H1 (cell line): Measurements from ENCODE around the gene HSD17B4. TPM values are rescaled to one million over a fixed set of nuclear protein-coding genes. Genes with fewer than 3 reads are reported as not detected.

ENCODE experiments used
- CTCF ChIA-PET: fragments of 300-600 bp; sonication (Branson Sonifier 250); formaldehyde crosslinking; loops from one replicate; lab custom pipeline; 2021; ENCODE audit not compliant: partially characterized antibody; lab: Charles Lee
- POLR2A ChIA-PET: fragments of 300-600 bp; sonication (Branson Sonifier 250); formaldehyde crosslinking; loops from one replicate; lab custom pipeline; 2021; ENCODE audit warnings: inconsistent platforms; ENCODE audit not compliant: partially characterized antibody; lab: Charles Lee
- DNase-seq, 2 experiments: peaks; one replicate each; pipeline versions ENCODE4 v3.0.0 to v3.0.0-alpha.2; 2010 to 2022; ENCODE audit warnings: low spot score in 2 of 2, low read depth in 1 of 2, mixed read lengths in 1 of 2
- FAIRE-seq: peaks from 2 replicates; lab custom pipeline; 2011; peaks lifted over from hg19 to GRCh38; lab: Jason Lieb, UNC
- H2AFZ ChIP-seq: 2 replicates; pipeline ENCODE4 v1.8.1; 2012; ENCODE audit warnings: low read length, inconsistent platforms
- H2AK5ac ChIP-seq: 2 replicates; pipeline ENCODE4 v1.6.1; 2013; ENCODE audit warnings: low read depth, low read length
- H2BK120ac ChIP-seq: replicated peaks from 2 replicates; pipeline ENCODE3; 2013; ENCODE audit warnings: low read depth, low read length, inconsistent platforms
- H2BK12ac ChIP-seq: 2 replicates; pipeline ENCODE4 v1.6.1; 2013; ENCODE audit warnings: low read depth, low read length
- H2BK15ac ChIP-seq: 2 replicates; pipeline ENCODE4 v1.6.1; 2013; ENCODE audit warnings: low read length
- H2BK20ac ChIP-seq: 2 replicates; pipeline ENCODE4 v1.6.1; 2013; ENCODE audit warnings: low read length
- H2BK5ac ChIP-seq: 2 replicates; pipeline ENCODE4 v1.6.1; 2013; ENCODE audit warnings: low read depth, low read length
- H3K14ac ChIP-seq: 2 replicates; pipeline ENCODE4 v1.6.1; 2013; ENCODE audit warnings: inconsistent platforms; ENCODE audit not compliant: insufficient read length
- H3K18ac ChIP-seq: 2 replicates; pipeline ENCODE4 v1.6.1; 2013; ENCODE audit warnings: low read length; ENCODE audit errors: extremely low read depth
- H3K23ac ChIP-seq: 2 replicates; pipeline ENCODE4 v1.6.1; 2013; ENCODE audit warnings: inconsistent platforms; ENCODE audit not compliant: insufficient read length
- H3K23me2 ChIP-seq: 2 replicates; pipeline ENCODE4 v1.6.1; 2013; ENCODE audit warnings: low read depth, low read length
- H3K27ac ChIP-seq: 2 replicates; pipeline ENCODE4 v1.6.1; 2011; ENCODE audit warnings: low read depth, low read length, inconsistent platforms
- H3K27me3 ChIP-seq, 4 experiments: replicated peaks in 1 of 4; 1 replicate in 1 of 4; 2 replicates in 3 of 4; pipeline versions ENCODE4 v1.6.1 to v1.8.1; 2011 to 2013; ENCODE audit warnings: low read length in 3 of 4, mild to moderate bottlenecking in 3 of 4, inconsistent platforms in 2 of 4, mixed read lengths in 2 of 4, moderate library complexity in 1 of 4; ENCODE audit not compliant: control insufficient read depth in 3 of 4, insufficient read depth in 3 of 4; ENCODE audit errors: extremely low read depth in 1 of 4
- H3K36me3 ChIP-seq, 4 experiments: 2 replicates each; pipeline versions ENCODE4 v1.6.1 to v1.8.1; 2011 to 2013; ENCODE audit warnings: mild to moderate bottlenecking in 4 of 4, low read length in 3 of 4, moderate library complexity in 2 of 4, control low read depth in 1 of 4, inconsistent platforms in 1 of 4; ENCODE audit not compliant: insufficient read depth in 4 of 4, control insufficient read depth in 2 of 4
- H3K4ac ChIP-seq: replicated peaks from 2 replicates; pipeline ENCODE3; 2013; ENCODE audit warnings: low read length, low read depth, mixed read lengths, inconsistent platforms; ENCODE audit not compliant: insufficient read length
- H3K4me1 ChIP-seq, 4 experiments: replicated peaks in 1 of 4; 1 replicate in 1 of 4; 2 replicates in 3 of 4; pipeline versions ENCODE4 v1.6.1 to v1.8.1; 2011 to 2013; ENCODE audit warnings: low read length in 3 of 4, inconsistent platforms in 2 of 4, mixed read lengths in 1 of 4; ENCODE audit not compliant: insufficient read depth in 4 of 4, control insufficient read depth in 3 of 4
- H3K4me2 ChIP-seq, 2 experiments: 2 replicates each; pipeline versions ENCODE4 v1.6.1 to v1.8.1; 2011 to 2013; ENCODE audit warnings: low read depth in 2 of 2, low read length in 2 of 2, control low read depth in 1 of 2, inconsistent platforms in 1 of 2, mild to moderate bottlenecking in 1 of 2; ENCODE audit not compliant: insufficient read depth in 1 of 2
- H3K4me3 ChIP-seq, 4 experiments: fragments of 200-600, 300-600 bp in 1 of 4; sonication (generic), shearing (Covaris generic), sonication (Bioruptor Twin) in 1 of 4; 2 replicates each; pipeline versions ENCODE4 v1.5.1 to v1.8.1; 2011 to 2016; ENCODE audit warnings: low read length in 4 of 4, low read depth in 3 of 4, control low read depth in 2 of 4, inconsistent platforms in 2 of 4, mild to moderate bottlenecking in 2 of 4, mixed read lengths in 1 of 4, moderate library complexity in 1 of 4; ENCODE audit not compliant: insufficient read depth in 2 of 4; ENCODE audit errors: extremely low read depth in 1 of 4
- H3K56ac ChIP-seq: replicated peaks from 2 replicates; pipeline ENCODE3; 2013; ENCODE audit warnings: low read depth, mild to moderate bottlenecking, mixed read lengths, low read length, inconsistent platforms; ENCODE audit not compliant: insufficient read length
- H3K79me1 ChIP-seq: 2 replicates; pipeline ENCODE4 v1.6.1; 2013; ENCODE audit warnings: low read depth, low read length, control low read depth
- H3K79me2 ChIP-seq, 2 experiments: 2 replicates each; pipeline versions ENCODE4 v1.6.1 to v1.8.1; 2012 to 2013; ENCODE audit warnings: low read length in 2 of 2, mild to moderate bottlenecking in 2 of 2, inconsistent platforms in 1 of 2; ENCODE audit not compliant: insufficient read depth in 2 of 2, control insufficient read depth in 1 of 2
- H3K9ac ChIP-seq, 4 experiments: replicated peaks in 1 of 4; 1 replicate in 1 of 4; 2 replicates in 3 of 4; pipeline versions ENCODE4 v1.6.1 to v1.8.1; 2011 to 2013; ENCODE audit warnings: low read depth in 3 of 4, low read length in 3 of 4, control low read depth in 2 of 4, mild to moderate bottlenecking in 2 of 4, moderate library complexity in 2 of 4, inconsistent platforms in 1 of 4; ENCODE audit errors: extremely low read depth in 1 of 4
- H3K9me3 ChIP-seq, 2 experiments: 2 replicates each; pipeline versions ENCODE4 v1.6.1 to v1.8.1; 2012 to 2013; ENCODE audit warnings: mild to moderate bottlenecking in 2 of 2, moderate library complexity in 2 of 2, control low read depth in 1 of 2, inconsistent platforms in 1 of 2, low read depth in 1 of 2, low read length in 1 of 2, mixed read lengths in 1 of 2; ENCODE audit not compliant: insufficient read depth in 2 of 2
- H4K20me1 ChIP-seq, 2 experiments: replicated peaks in 1 of 2; 2 replicates each; pipeline versions ENCODE3 to v1.8.1; 2011 to 2013; ENCODE audit warnings: inconsistent platforms in 2 of 2, low read length in 2 of 2, mild to moderate bottlenecking in 1 of 2; ENCODE audit not compliant: insufficient read depth in 2 of 2, control insufficient read depth in 1 of 2
- H4K5ac ChIP-seq: 2 replicates; pipeline ENCODE4 v1.6.1; 2013; ENCODE audit warnings: low read length, low read depth, mixed read lengths, inconsistent platforms; ENCODE audit not compliant: insufficient read length
- H4K8ac ChIP-seq: 2 replicates; pipeline ENCODE4 v1.8.0; 2013; ENCODE audit warnings: mild to moderate bottlenecking, moderate library complexity, low read length, inconsistent platforms; ENCODE audit not compliant: insufficient read depth; ENCODE audit errors: extremely low read depth
- H4K91ac ChIP-seq: replicated peaks from 2 replicates; pipeline ENCODE3; 2013; ENCODE audit warnings: low read length, mixed read lengths, inconsistent platforms; ENCODE audit not compliant: insufficient read length
- BACH1 ChIP-seq: IDR thresholded peaks from 2 replicates; pipeline ENCODE4 v1.6.1; 2012; ENCODE audit warnings: low read length, improper control_type of control experiment
- EP300 ChIP-seq, 2 experiments: IDR thresholded peaks; 1 replicate in 1 of 2; 2 replicates in 1 of 2; pipeline ENCODE4 v1.6.1; 2011 to 2012; ENCODE audit warnings: low read depth in 2 of 2, low read length in 2 of 2, mild to moderate bottlenecking in 2 of 2, borderline replicate concordance in 1 of 2, inconsistent platforms in 1 of 2, moderate library complexity in 1 of 2
- MAX ChIP-seq: IDR thresholded peaks from 2 replicates; pipeline ENCODE4 v1.6.1; 2012; ENCODE audit warnings: inconsistent platforms
- NANOG ChIP-seq: IDR thresholded peaks from 2 replicates; pipeline ENCODE4 v1.6.1; 2011; ENCODE audit warnings: low read length, low read depth, mild to moderate bottlenecking, inconsistent platforms; ENCODE audit not compliant: insufficient read depth, poor library complexity, severe bottlenecking
- PHF8 ChIP-seq: fragments of 200-600 bp; sonication (generic); conservative IDR thresholded peaks from 2 replicates; pipeline ENCODE4 v1.7.1; 2012; ENCODE audit warnings: low read depth, mild to moderate bottlenecking, inconsistent platforms, low read length, moderate library complexity
- TAF7 ChIP-seq: optimal IDR thresholded peaks from 2 replicates; pipeline ENCODE3; 2011; ENCODE audit warnings: low read depth, mild to moderate bottlenecking, inconsistent platforms, low read length, moderate library complexity, borderline replicate concordance
- YY1 ChIP-seq: IDR thresholded peaks from 2 replicates; pipeline ENCODE4 v1.6.1; 2011; ENCODE audit warnings: low read depth, mild to moderate bottlenecking, low read length
- WGBS, 2 experiments: shearing (Covaris generic) in 1 of 2; methylation state at CpG; one replicate each; pipeline versions ENCODE4 v1.1.6 to v1.1.7; 2013 to 2015; ENCODE audit warnings: low lambda C conversion rate in 2 of 2, mixed read lengths in 2 of 2, inconsistent platforms in 1 of 2, low coverage in 1 of 2, missing lambda C conversion rate in 1 of 2; ENCODE audit not compliant: insufficient replicate concordance in 2 of 2, insufficient coverage in 1 of 2, insufficient read length in 1 of 2; ENCODE audit errors: extremely low coverage in 1 of 2, missing lambda C conversion rate in 1 of 2; 5-methylcytosine and 5-hydroxymethylcytosine counted together
- polyA plus RNA-seq, 7 experiments: library from polyadenylated mRNA; depleted of rRNA in 3 of 7; stranded (reverse) in 5 of 7; unstranded in 2 of 7; fragments of >200 nt in 5 of 7; fragments of 200-250 nt in 2 of 7; gene quantifications; 1 replicate in 5 of 7; 2 replicates in 1 of 7; 4 replicates in 1 of 7; pipeline versions ENCODE4 v1.2.1 to v1.2.3, GENCODE V29; 2011 to 2013; ENCODE audit warnings: missing spikeins in 2 of 7, mixed read lengths in 2 of 7
- total RNA-seq: library from RNA; stranded (reverse); fragmentation: NEBNext Ultra II Directional; extraction: Animal tissue kit (Norgen Biotek cat#: 25700); gene quantifications from 2 replicates; pipeline ENCODE4 v1.2.1, GENCODE V29; 2021

Gene HSD17B4
- total and polyA plus RNA-seq, 2 of the 8 experiments (the other 6 are each of a cell fraction or from before 2014, with no cell fraction given), result 305 to 369 TPM

DNA sequence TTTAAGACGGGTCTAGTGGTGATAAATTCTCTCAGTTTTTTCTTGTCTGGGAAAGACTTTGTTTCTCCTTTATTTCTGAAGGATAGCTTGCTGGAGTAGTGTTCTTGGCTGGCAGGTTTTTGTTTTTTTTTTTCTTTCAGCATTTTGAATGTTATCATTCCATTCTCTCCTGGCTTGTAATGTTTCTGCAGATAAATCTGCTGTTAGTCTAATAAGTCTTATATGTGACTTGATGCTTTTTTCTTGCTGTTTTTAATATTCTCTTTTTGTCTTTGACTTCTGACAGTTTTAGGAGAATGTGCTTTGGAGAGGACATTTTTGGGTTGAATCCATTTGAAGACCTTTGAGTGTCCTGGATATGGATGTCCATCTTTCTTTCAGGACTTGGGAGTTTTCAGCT lies 16.0 kb downstream of the HSD17B4 start:
- peaks cover 0 to 85% of the 10 kb centered on the region in 2 experiments for H3K79me2 ChIP-seq
- TF ChIP-seq TAF7, result no peak
- no peak for TF ChIP-seq PHF8
- TF ChIP-seq NANOG, result no peak
- no peak for TF ChIP-seq MAX
- no peak for TF ChIP-seq YY1
- TF ChIP-seq BACH1, result no peak
- no peak for TF ChIP-seq EP300 (IDR thresholded peaks at IDR 0.05; ENCODE audit: borderline replicate concordance in 1 of 2, low read depth in 2 of 2, low read length in 2 of 2)

More for the DNA sequence above, 16.0 kb downstream of the HSD17B4 start:
- no peak overlapping the region for H2BK15ac ChIP-seq
- no peak overlapping the region for H3K4me2 ChIP-seq
- no peak overlapping the region for H2BK12ac ChIP-seq
- H2BK5ac ChIP-seq, result no peak overlapping the region
- POLR2A ChIA-PET, result no interaction called here
- peaks cover 0 to 8% of the 10 kb centered on the region in 2 experiments for H4K20me1 ChIP-seq
- CTCF ChIA-PET, result no interaction called here
- no peak overlapping the region for H3K18ac ChIP-seq
- no peak overlapping the region for H3K9ac ChIP-seq
- FAIRE-seq (no peak), DNase-seq (no peak)
- H4K5ac ChIP-seq, result no peak overlapping the region
- no peak overlapping the region for H2BK120ac ChIP-seq
- H3K23me2 ChIP-seq, result peaks cover 3% of the 10 kb centered on the region; the same call in 1 of the 2 replicates
- H3K27me3 ChIP-seq, result peaks cover 0 to 2% (median 0%) of the 10 kb centered on the region in 4 experiments; a peak in 1 of 7 replicates
- H4K91ac ChIP-seq, result no peak overlapping the region
- no peak overlapping the region for H2AK5ac ChIP-seq
- H3K4me3 ChIP-seq, result no peak overlapping the region
- WGBS, 2 experiments, result 89% methylated on average over 1 of the region's 1 CpG; no CpG with 5 or more reads in 1 of the 2 experiments
- peaks cover 2 to 9% of the 10 kb centered on the region in 2 experiments; a peak in 2 of 4 replicates for H3K9me3 ChIP-seq
- no peak overlapping the region for H2BK20ac ChIP-seq
- H3K23ac ChIP-seq, result no peak overlapping the region
- H3K4ac ChIP-seq, result no peak overlapping the region
- H3K36me3 ChIP-seq, result peaks cover 0 to 14% (median 5%) of the 10 kb centered on the region in 4 experiments; a peak in 2 of 8 replicates
- H3K14ac ChIP-seq, result no peak overlapping the region
- H3K4me1 ChIP-seq, result peaks cover 3 to 11% (median 7%) of the 10 kb centered on the region in 4 experiments; a peak in 6 of 7 replicates
- no peak overlapping the region for H4K8ac ChIP-seq
- no peak overlapping the region for H3K27ac ChIP-seq
- no peak overlapping the region for H2AFZ ChIP-seq
- H3K79me1 ChIP-seq, result peaks cover 3% of the 10 kb centered on the region
- no peak overlapping the region for H3K56ac ChIP-seq
